Astrocyte (in vitro differentiated cells and primary cell): ENCODE measurements around the gene SLC35F5. TPM values are rescaled to one million over a fixed set of nuclear protein-coding genes. Genes with fewer than 3 reads are reported as not detected.
"Not testable (repeated sequence)": the region's sequence is repeated elsewhere in the genome, so short reads cannot be mapped to it uniquely, and the experiment has no call there.

Experiments
- DNase-seq: peaks from one replicate; pipeline ENCODE4 v3.0.0-alpha.2; 2010; ENCODE audit warnings: low read depth
- FAIRE-seq: peaks from 2 replicates; lab custom pipeline; 2011; peaks lifted over from hg19 to GRCh38; lab: Jason Lieb, UNC
- H2AFZ ChIP-seq: 2 replicates; pipeline ENCODE4 v1.6.0; 2012; ENCODE audit warnings: low read depth, low read length, inconsistent platforms
- H3K27ac ChIP-seq: 2 replicates; pipeline ENCODE4 v1.5.1; 2011; ENCODE audit warnings: low read depth, low read length, inconsistent platforms
- H3K27me3 ChIP-seq: 2 replicates; pipeline ENCODE4 v1.6.0; 2011; ENCODE audit warnings: low read length, inconsistent platforms; ENCODE audit not compliant: insufficient read depth
- H3K36me3 ChIP-seq: 2 replicates; pipeline ENCODE4 v1.5.1; 2011; ENCODE audit warnings: low read length, inconsistent platforms; ENCODE audit not compliant: insufficient read depth
- H3K4me1 ChIP-seq: 2 replicates; pipeline ENCODE4 v1.5.1; 2011; ENCODE audit warnings: low read length, inconsistent platforms; ENCODE audit not compliant: insufficient read depth
- H3K4me2 ChIP-seq: 2 replicates; pipeline ENCODE4 v1.6.0; 2012; ENCODE audit warnings: low read length, inconsistent platforms
- H3K4me3 ChIP-seq: 2 replicates; pipeline ENCODE4 v1.5.1; 2011; ENCODE audit warnings: low read depth, mild to moderate bottlenecking, low read length, inconsistent platforms; ENCODE audit not compliant: insufficient read depth
- H3K79me2 ChIP-seq: 2 replicates; pipeline ENCODE4 v1.6.0; 2012; ENCODE audit warnings: mild to moderate bottlenecking, low read length, inconsistent platforms; ENCODE audit not compliant: insufficient read depth
- H3K9ac ChIP-seq: 2 replicates; pipeline ENCODE4 v1.6.0; 2012; ENCODE audit warnings: mild to moderate bottlenecking, low read length, inconsistent platforms
- H3K9me3 ChIP-seq: 2 replicates; pipeline ENCODE4 v1.5.1; 2012; ENCODE audit warnings: low read depth, mild to moderate bottlenecking, low read length, inconsistent platforms; ENCODE audit not compliant: insufficient read depth
- H4K20me1 ChIP-seq: 2 replicates; pipeline ENCODE4 v1.6.0; 2012; ENCODE audit warnings: low read length, inconsistent platforms; ENCODE audit not compliant: insufficient read depth
- H3K27ac Mint-ChIP-seq: one replicate; pipeline ENCODE4 v1.8.0; 2021; ENCODE audit warnings: mild to moderate bottlenecking, mixed read lengths; ENCODE audit not compliant: unreplicated experiment
- H3K27me3 Mint-ChIP-seq: one replicate; pipeline ENCODE4 v1.8.0; 2021; ENCODE audit warnings: low read depth, mixed read lengths; ENCODE audit not compliant: unreplicated experiment
- H3K36me3 Mint-ChIP-seq: one replicate; pipeline ENCODE4 v1.8.0; 2021; ENCODE audit warnings: low read depth, mixed read lengths; ENCODE audit not compliant: unreplicated experiment
- H3K4me1 Mint-ChIP-seq: one replicate; pipeline ENCODE4 v1.8.0; 2021; ENCODE audit warnings: low read depth, mixed read lengths; ENCODE audit not compliant: unreplicated experiment
- H3K4me3 Mint-ChIP-seq: one replicate; pipeline ENCODE4 v1.8.0; 2021; ENCODE audit warnings: mild to moderate bottlenecking, moderate library complexity, mixed read lengths; ENCODE audit not compliant: unreplicated experiment
- H3K9me3 Mint-ChIP-seq: one replicate; pipeline ENCODE4 v1.8.0; 2021; ENCODE audit warnings: mild to moderate bottlenecking, mixed read lengths; ENCODE audit not compliant: unreplicated experiment
- EZH2 ChIP-seq: IDR thresholded peaks from 2 replicates; pipeline ENCODE4 v1.6.1; 2012; ENCODE audit warnings: mild to moderate bottlenecking, low read length, inconsistent platforms; ENCODE audit not compliant: insufficient read depth
- total RNA-seq: library from RNA; stranded (reverse); gene quantifications from 2 replicates; pipeline ENCODE4 v1.2.1, GENCODE V29; 2021
- TF ChIP-seq, protein P1 (sequence below): IDR thresholded peaks from 2 replicates; pipeline ENCODE4 v1.5.1; 2011; ENCODE audit warnings: low read depth, mild to moderate bottlenecking, inconsistent platforms, low read length, moderate library complexity; ENCODE audit not compliant: insufficient read depth

SLC35F5 gene
- total RNA-seq, 1 donor from 2014 or later = 103 TPM

DNA sequence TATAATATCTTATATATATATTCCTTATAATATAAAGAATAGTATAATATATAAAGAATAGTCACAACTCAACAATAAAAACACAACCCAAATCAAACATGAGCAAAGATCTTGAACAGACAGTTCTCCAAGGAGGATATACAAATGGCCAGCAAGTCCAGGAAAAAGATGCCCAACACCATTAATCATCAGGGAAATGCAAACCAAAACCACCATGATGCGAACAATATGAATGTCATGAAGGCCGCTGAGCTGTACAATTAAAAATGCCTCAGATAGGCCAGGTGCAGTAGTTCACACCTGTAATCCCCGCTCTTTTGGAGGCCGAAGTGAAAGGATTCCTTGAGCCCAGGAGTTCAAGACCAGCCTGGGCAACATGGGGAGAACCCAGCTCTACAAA, 58.9 kb downstream of the SLC35F5 start:
- TF ChIP-seq, protein P1, sequence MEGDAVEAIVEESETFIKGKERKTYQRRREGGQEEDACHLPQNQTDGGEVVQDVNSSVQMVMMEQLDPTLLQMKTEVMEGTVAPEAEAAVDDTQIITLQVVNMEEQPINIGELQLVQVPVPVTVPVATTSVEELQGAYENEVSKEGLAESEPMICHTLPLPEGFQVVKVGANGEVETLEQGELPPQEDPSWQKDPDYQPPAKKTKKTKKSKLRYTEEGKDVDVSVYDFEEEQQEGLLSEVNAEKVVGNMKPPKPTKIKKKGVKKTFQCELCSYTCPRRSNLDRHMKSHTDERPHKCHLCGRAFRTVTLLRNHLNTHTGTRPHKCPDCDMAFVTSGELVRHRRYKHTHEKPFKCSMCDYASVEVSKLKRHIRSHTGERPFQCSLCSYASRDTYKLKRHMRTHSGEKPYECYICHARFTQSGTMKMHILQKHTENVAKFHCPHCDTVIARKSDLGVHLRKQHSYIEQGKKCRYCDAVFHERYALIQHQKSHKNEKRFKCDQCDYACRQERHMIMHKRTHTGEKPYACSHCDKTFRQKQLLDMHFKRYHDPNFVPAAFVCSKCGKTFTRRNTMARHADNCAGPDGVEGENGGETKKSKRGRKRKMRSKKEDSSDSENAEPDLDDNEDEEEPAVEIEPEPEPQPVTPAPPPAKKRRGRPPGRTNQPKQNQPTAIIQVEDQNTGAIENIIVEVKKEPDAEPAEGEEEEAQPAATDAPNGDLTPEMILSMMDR = no peak
- no peak for TF ChIP-seq EZH2
- H3K4me1 Mint-ChIP-seq = peaks cover 3% of the 10 kb centered on the region
- DNase-seq (no peak), FAIRE-seq (no peak)
- peaks cover 2% of the 10 kb centered on the region for H3K36me3 Mint-ChIP-seq
- Histone ChIP-seq H3K9me3 (no peaks in the 10 kb centered on the region), H3K36me3 (no peaks in the 10 kb centered on the region), H4K20me1 (no peaks in the 10 kb centered on the region), H3K9ac (no peak overlapping the region), H3K79me2 (no peaks in the 10 kb centered on the region), H3K4me3 (no peak overlapping the region), H3K27me3 (no peaks in the 10 kb centered on the region), H3K27ac (no peak overlapping the region), H2AFZ (no peak overlapping the region), H3K4me2 (no peak overlapping the region), H3K4me1 (no peaks in the 10 kb centered on the region)
- no peak overlapping the region for H3K27ac Mint-ChIP-seq
- H3K9me3 Mint-ChIP-seq = peaks cover 9% of the 10 kb centered on the region
- no peak overlapping the region for H3K4me3 Mint-ChIP-seq
- no peaks in the 10 kb centered on the region for H3K27me3 Mint-ChIP-seq

GRCh38 chr2:113694438-113694837, 62.0 kb downstream of the SLC35F5 start:
- H3K9me3 Mint-ChIP-seq = peaks cover 9% of the 10 kb centered on the region
- no peak overlapping the region for H3K9ac ChIP-seq
- TF ChIP-seq, protein P1 = no peak
- no peak for TF ChIP-seq EZH2
- H3K27me3 ChIP-seq = no peaks in the 10 kb centered on the region
- no peak overlapping the region for H3K27ac Mint-ChIP-seq
- FAIRE-seq = no peak
- no peaks in the 10 kb centered on the region for H4K20me1 ChIP-seq
- no peak overlapping the region for H3K4me3 Mint-ChIP-seq
- DNase-seq = no peak
- H3K4me3 ChIP-seq = no peak overlapping the region
- no peaks in the 10 kb centered on the region for H3K79me2 ChIP-seq
- H3K4me1 Mint-ChIP-seq = peaks cover 3% of the 10 kb centered on the region
- H3K27ac ChIP-seq = no peak overlapping the region
- H2AFZ ChIP-seq = no peak overlapping the region
- no peaks in the 10 kb centered on the region for H3K4me1 ChIP-seq
- H3K36me3 Mint-ChIP-seq = peaks cover 2% of the 10 kb centered on the region
- H3K4me2 ChIP-seq = no peak overlapping the region
- H3K27me3 Mint-ChIP-seq = no peaks in the 10 kb centered on the region
- H3K36me3 ChIP-seq = no peaks in the 10 kb centered on the region
- H3K9me3 ChIP-seq = no peaks in the 10 kb centered on the region

GRCh38 chr2:113692698-113693428, 63.6 kb downstream of the SLC35F5 start:
- Histone ChIP-seq H3K9me3 (no peaks in the 10 kb centered on the region), H3K9ac (no peak overlapping the region), H3K4me1 (no peaks in the 10 kb centered on the region), H3K27ac (no peak overlapping the region), H4K20me1 (no peaks in the 10 kb centered on the region), H3K27me3 (no peaks in the 10 kb centered on the region), H2AFZ (no peak overlapping the region), H3K79me2 (no peaks in the 10 kb centered on the region), H3K4me2 (no peak overlapping the region), H3K36me3 (no peaks in the 10 kb centered on the region), H3K4me3 (no peak overlapping the region)
- H3K4me1 Mint-ChIP-seq = peaks cover 3% of the 10 kb centered on the region
- no peak overlapping the region for H3K4me3 Mint-ChIP-seq
- FAIRE-seq (no peak), DNase-seq (no peak)
- H3K27me3 Mint-ChIP-seq = no peaks in the 10 kb centered on the region
- peaks cover 2% of the 10 kb centered on the region for H3K9me3 Mint-ChIP-seq
- no peak overlapping the region for H3K27ac Mint-ChIP-seq
- TF ChIP-seq EZH2 = no peak
- TF ChIP-seq, protein P1 = no peak
- H3K36me3 Mint-ChIP-seq = peaks cover 2% of the 10 kb centered on the region

DNA sequence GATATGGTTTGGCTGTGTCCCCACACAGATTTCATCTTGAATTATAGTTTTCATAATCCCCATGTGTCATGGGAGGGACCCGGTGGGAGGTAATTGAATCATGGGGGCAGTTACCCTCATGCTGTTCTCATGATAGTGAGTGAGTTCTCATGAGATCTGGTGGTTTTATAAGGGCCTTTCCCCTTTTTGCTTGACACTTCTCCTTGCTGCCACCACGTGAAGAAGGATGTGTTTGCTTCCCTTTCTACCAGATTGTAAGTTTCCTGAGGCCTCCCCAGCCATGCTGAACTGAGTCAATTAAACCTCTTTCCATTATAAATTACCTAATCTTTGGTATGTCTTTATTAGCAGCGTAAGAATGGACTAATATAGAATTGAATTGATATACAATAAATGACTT, 65.6 kb downstream of the SLC35F5 start:
- H3K27ac ChIP-seq, H3K79me2 ChIP-seq, H3K36me3 ChIP-seq, H3K9me3 ChIP-seq, H3K4me3 ChIP-seq, H2AFZ ChIP-seq, H3K4me1 ChIP-seq, H3K27ac Mint-ChIP-seq, H3K27me3 Mint-ChIP-seq, H3K4me3 Mint-ChIP-seq, H3K4me2 ChIP-seq, H4K20me1 ChIP-seq, DNase-seq, H3K9me3 Mint-ChIP-seq, H3K36me3 Mint-ChIP-seq, FAIRE-seq, H3K4me1 Mint-ChIP-seq, H3K9ac ChIP-seq, H3K27me3 ChIP-seq: not testable (repeated sequence)
